Stimulated activated naive B cell treated with anti-CD40 and anti-IgM and Interleukin-4, amounts not matched to agents 10 μg/mL and 1 μg/mL and 100 μg/mL, for 72 hours (primary cell): Measurements from ENCODE around the gene TSSK2.
"Not testable (repeated sequence)": the region's sequence is repeated elsewhere in the genome, so short reads cannot be mapped to it uniquely, and the experiment has no call there.

Experiments
- ATAC-seq, 2 donors: fragments of 150-1000 bp; cut with Tn5 transposase; replicated peaks; 2 replicates each; pipeline ENCODE4 v1.10.0; 2021; ENCODE audit warnings: moderate library complexity in 1 of 2
- DNase-seq: peaks from one replicate; pipeline ENCODE4 v3.0.0; 2021
- H3K27ac Mint-ChIP-seq: one replicate; pipeline ENCODE4 v1.8.0; 2022; ENCODE audit warnings: mild to moderate bottlenecking, mixed read lengths
- H3K27me3 Mint-ChIP-seq, 2 donors: one replicate each; pipeline ENCODE4 v1.8.0; 2022; ENCODE audit warnings: mixed read lengths in 2 of 2
- H3K36me3 Mint-ChIP-seq, 2 donors: one replicate each; pipeline ENCODE4 v1.8.0; 2022; ENCODE audit warnings: mixed read lengths in 2 of 2, mild to moderate bottlenecking in 1 of 2
- H3K4me1 Mint-ChIP-seq, 2 donors: one replicate each; pipeline ENCODE4 v1.8.0; 2022; ENCODE audit warnings: mixed read lengths in 2 of 2, mild to moderate bottlenecking in 1 of 2
- H3K4me3 Mint-ChIP-seq, 2 donors: one replicate each; pipeline ENCODE4 v1.8.0; 2022; ENCODE audit warnings: mild to moderate bottlenecking in 2 of 2, mixed read lengths in 2 of 2, moderate library complexity in 1 of 2
- H3K9me3 Mint-ChIP-seq, 2 donors: one replicate each; pipeline ENCODE4 v1.8.0; 2022; ENCODE audit warnings: mixed read lengths in 2 of 2, mild to moderate bottlenecking in 1 of 2

The TSSK2 gene

DNA sequence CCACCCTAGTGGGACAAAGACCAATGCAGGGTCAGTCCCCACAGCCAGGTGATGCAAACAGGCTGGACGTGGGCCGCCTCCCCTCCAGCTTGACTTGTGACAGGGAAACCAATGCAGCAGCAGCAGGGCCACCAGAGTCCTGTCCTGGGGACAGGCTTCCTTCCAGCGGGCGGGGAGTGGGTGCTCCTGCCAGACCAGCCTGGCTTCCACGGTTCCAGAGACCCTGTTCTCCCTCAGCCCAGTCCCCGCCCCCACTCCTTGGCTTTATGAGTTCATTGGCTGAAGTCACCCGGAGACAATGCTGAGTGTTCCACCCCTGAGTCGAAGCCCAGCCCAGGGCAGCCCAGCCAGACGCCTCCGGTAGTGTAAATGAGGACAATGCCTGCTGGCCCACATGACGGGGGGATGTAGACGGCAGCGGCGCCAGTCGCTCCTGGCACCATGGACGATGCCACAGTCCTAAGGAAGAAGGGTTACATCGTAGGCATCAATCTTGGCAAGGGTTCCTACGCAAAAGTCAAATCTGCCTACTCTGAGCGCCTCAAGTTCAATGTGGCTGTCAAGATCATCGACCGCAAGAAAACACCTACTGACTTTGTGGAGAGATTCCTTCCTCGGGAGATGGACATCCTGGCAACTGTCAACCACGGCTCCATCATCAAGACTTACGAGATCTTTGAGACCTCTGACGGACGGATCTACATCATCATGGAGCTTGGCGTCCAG is at the start of gene TSSK2:
TSS of gene TSSK2 (plus strand) at position 350 of the 726 bp plus-strand sequence. CDS start at position 442, 92 bp downstream.
- Mint-ChIP-seq H3K4me1 (peaks cover 5 to 14% of the 10 kb centered on the region in 2 donors), H3K4me3 (no peak within 1 kb of the TSS), H3K36me3 (peaks cover 27 to 40% of the 10 kb centered on the region in 2 donors), H3K27me3 (no peaks in the 10 kb centered on the region), H3K27ac (no peak within 1 kb of the TSS), H3K9me3 (no peaks in the 10 kb centered on the region)
- ATAC-seq (no peak), DNase-seq (no peak)

DNA sequence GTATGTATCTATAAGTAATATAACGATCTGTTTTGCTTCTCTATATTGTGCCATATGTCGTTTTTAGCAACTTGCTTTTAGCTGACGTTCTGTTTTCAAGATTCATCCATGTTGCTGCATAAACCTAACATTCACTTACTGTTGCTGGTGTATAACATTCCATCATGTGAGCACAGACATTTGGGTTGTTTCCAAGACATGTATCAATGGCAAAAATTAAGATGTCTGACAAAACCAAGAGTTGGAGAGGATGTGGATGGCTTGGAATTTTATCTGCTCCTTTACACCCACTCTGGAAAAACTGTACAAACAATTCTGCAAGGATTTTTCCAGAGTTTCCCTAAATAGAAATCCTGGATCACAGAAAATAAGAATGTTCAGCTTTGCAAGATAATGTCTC is 49.8 kb upstream of the TSSK2 start:
- ATAC-seq (no peak), DNase-seq (no peak)
- Mint-ChIP-seq H3K36me3 (peaks cover 28 to 29% of the 10 kb centered on the region in 2 donors), H3K27me3 (no peaks in the 10 kb centered on the region), H3K4me3 (no peak overlapping the region), H3K27ac (peak overlapping the region; percentile 1), H3K9me3 (no peaks in the 10 kb centered on the region), H3K4me1 (peaks cover 19 to 29% of the 10 kb centered on the region in 2 donors)

DNA sequence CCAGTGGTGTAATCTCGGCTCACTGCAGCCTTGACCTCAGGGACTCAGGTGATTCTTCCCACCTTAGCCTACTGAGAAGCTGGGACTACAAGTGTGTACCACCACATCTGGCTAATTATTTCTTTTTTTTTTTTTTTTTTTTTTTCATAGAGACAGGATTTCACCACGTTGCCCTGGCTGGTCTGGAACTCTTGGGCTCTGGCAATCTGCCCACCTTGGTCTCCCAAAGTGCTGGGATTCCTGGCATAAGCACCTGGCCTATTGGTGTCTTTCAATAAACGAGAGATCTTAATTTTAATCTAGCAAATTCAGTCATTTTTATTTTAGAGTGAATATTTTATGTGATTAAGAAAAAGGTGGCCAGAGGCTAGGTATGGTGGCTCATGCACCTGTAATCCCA is 49.0 kb upstream of the TSSK2 start:
- Mint-ChIP-seq H3K27me3 (no peaks in the 10 kb centered on the region), H3K9me3 (no peaks in the 10 kb centered on the region), H3K4me1 (peaks cover 23 to 36% of the 10 kb centered on the region in 2 donors), H3K4me3 (no peak overlapping the region), H3K36me3 (peaks cover 28 to 34% of the 10 kb centered on the region in 2 donors), H3K27ac (no peak overlapping the region)
- ATAC-seq: no peak
- DNase-seq: no peak

DNA sequence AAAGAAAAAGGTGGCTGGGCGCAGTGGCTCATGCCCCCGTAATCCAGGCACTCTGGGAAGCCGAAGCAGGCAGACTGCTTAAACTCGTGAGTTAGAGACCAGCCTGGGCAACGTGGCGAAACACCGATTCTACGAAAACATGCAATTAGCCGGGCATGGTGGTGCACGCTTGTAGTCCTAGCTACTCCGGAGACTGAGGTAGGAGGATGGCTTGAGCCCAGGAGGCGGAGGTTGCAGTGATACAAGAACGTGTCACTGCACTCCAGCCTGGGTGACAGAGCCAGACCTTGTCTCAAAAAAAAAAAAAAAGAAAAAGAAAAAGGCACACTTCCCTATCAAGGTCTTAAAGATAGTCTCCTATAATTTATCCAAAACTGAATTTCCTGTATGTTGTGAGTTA is 48.3 kb upstream of the TSSK2 start:
- H3K27me3 Mint-ChIP-seq: no peaks in the 10 kb centered on the region
- no peaks in the 10 kb centered on the region for H3K9me3 Mint-ChIP-seq
- H3K4me3 Mint-ChIP-seq: no peak overlapping the region
- H3K27ac Mint-ChIP-seq: no peak overlapping the region
- peaks cover 23 to 39% of the 10 kb centered on the region in 2 donors for H3K4me1 Mint-ChIP-seq
- ATAC-seq: no peak
- no peak for DNase-seq
- H3K36me3 Mint-ChIP-seq: peaks cover 28 to 34% of the 10 kb centered on the region in 2 donors

DNA sequence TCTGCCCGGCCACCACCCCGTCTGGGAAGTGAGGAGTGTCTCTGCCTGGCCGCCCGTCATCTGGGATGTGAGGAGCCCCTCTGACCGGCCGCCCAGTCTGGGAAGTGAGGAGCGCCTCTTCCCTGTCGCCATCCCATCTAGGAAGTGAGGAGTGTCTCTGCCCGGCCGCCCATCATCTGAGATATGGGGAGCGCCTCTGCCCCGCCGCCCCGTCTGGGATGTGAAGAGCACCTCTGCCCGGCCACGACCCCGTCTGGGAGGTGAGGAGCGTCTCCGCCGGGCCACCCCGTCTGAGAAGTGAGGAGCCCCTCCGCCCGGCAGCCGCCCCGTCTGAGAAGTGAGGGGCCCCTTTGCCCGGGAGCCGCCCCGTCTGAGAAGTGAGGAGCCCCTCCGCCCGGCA is 47.0 kb upstream of the TSSK2 start:
- not testable (repeated sequence) for H3K27me3 Mint-ChIP-seq, H3K9me3 Mint-ChIP-seq, ATAC-seq, DNase-seq, H3K4me3 Mint-ChIP-seq, H3K27ac Mint-ChIP-seq
- Mint-ChIP-seq H3K36me3 (peaks cover 39 to 43% of the 10 kb centered on the region in 2 donors), H3K4me1 (peaks cover 23 to 45% of the 10 kb centered on the region in 2 donors)

DNA sequence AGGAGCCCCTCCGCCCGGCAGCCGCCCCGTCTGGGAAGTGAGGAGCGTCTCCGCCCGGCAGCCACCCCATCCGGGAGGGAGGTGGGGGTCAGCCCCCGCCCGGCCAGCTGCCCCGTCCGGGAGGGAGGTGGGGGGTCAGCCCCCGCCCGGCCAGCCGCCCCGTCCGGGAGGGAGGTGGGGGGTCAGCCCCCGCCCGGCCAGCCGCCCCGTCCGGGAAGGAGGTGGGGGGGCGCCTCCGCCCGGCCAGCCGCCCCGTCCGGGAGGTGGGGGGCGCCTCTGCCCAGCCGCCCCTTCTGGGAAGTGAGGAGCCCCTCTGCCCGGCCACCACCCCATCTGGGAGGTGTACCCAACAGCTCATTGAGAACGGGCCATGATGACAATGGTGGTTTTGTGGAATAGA is 46.5 kb upstream of the TSSK2 start:
- not testable (repeated sequence) for H3K4me3 Mint-ChIP-seq, H3K9me3 Mint-ChIP-seq, ATAC-seq, H3K27ac Mint-ChIP-seq, DNase-seq, H3K27me3 Mint-ChIP-seq
- Mint-ChIP-seq H3K36me3 (peaks cover 40 to 46% of the 10 kb centered on the region in 2 donors), H3K4me1 (peaks cover 22 to 46% of the 10 kb centered on the region in 2 donors)

DNA sequence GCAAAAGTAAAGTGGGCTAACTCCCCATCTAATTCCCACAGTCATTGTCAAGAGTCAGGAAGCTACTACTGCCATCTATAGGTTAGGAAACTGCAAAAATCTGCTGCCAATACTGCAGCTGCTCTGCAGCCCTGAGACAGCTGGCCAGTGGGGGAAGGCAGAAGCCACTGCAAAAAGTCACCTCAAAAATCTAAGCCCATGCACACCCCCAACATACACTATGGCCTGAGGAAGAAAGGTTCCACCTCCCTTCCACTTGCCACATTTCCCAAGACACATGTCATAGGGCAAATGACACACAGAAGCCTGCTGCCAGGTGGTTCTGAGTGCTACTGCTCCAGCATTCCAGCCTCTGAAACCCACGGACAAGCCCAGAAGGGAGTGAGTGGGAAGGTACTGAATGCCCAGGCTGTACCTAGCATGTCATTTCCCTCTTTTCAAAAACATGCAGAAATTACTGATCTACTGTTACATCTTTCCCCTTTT is 45.8 kb upstream of the TSSK2 start:
- H3K4me3 Mint-ChIP-seq: peak overlapping the region in 1 of 2 donors; percentile 2
- ATAC-seq (peak; percentile 42 to 48), DNase-seq (no peak)
- no peaks in the 10 kb centered on the region for H3K9me3 Mint-ChIP-seq
- H3K27me3 Mint-ChIP-seq: no peaks in the 10 kb centered on the region
- H3K4me1 Mint-ChIP-seq: peaks cover 22 to 45% of the 10 kb centered on the region in 2 donors
- peaks cover 35 to 46% of the 10 kb centered on the region in 2 donors for H3K36me3 Mint-ChIP-seq
- H3K27ac Mint-ChIP-seq: no peak overlapping the region

DNA sequence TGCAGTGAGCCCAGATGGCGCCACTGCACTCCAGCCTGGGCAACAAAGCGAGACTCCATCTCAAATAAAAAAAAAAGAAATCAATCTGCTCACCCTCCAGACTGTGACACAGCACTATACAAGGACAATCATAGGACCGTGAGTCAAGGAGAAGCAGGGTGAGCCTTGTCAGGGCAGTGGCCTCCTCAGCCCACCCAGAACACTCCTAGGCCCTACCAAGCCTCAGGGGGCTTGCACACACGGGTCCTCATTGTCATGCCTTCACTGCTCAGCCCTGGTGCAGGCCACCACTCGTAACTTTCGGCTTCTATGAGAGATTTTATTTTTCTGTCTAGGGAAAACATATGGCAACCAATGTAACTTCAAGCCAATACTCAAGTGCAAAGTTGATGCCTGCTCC is 44.7 kb upstream of the TSSK2 start:
- Mint-ChIP-seq H3K4me1 (peaks cover 19 to 33% of the 10 kb centered on the region in 2 donors), H3K36me3 (peaks cover 28 to 34% of the 10 kb centered on the region in 2 donors), H3K4me3 (no peak overlapping the region), H3K9me3 (no peaks in the 10 kb centered on the region), H3K27me3 (no peaks in the 10 kb centered on the region), H3K27ac (no peak overlapping the region)
- no peak for ATAC-seq
- no peak for DNase-seq

DNA sequence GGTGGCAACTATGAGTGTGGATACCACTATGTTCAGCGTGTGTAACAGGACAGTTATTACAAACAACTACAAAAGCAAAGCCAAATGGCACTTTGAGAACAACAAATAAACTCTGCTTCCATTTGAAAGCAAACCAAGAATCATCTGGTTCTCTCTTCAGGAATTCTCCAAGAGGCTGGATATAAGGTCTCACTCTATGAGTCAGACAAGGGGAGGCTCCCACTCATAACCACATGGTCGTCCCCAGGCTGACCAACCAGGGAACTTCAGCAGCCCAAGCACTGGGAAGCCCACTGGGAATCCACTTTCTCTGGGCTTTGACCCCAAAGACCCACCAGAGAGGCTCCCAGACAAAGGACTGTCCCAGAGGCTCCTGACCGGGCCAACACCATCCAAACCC is 44.2 kb upstream of the TSSK2 start:
- H3K4me1 Mint-ChIP-seq: peaks cover 19 to 33% of the 10 kb centered on the region in 2 donors
- ATAC-seq: no peak

DNA sequence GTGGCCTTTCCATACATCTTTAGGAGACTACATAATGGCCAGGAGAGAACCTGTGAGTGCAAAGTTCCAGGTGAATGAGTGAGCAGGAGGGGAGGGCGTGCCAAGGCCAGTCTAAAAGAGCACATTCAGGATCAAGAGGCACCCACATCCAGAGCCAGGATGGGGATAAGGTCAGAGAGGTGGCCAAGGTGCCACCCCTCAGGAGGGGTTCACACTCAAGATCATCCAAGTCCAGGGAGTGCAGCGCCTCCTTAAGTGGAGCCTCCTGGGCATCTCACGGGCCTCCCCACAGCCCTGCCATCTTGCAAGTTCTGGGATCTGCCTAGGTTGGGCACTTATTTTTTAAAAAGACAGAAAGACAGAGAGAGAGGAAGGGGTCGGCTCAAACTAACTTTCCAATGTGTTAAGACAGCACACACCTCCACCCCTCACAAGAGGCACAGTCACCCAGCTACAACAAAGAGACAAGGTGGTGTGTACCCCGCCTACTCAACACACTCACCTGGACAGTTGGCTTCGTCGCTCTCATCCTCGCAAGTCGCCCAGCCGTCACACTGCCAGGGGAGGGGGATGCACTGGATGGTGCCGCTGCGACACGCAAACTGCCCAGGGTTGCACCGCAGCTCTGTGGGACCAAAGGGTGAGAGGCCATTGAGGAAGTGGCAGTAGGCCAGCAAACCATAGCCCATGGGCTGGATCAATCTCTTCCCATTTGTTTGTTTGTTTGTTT is 42.1 kb upstream of the TSSK2 start:
- Mint-ChIP-seq H3K9me3 (no peaks in the 10 kb centered on the region), H3K27ac (no peak overlapping the region), H3K27me3 (no peaks in the 10 kb centered on the region), H3K4me3 (no peak overlapping the region), H3K36me3 (peaks cover 24 to 34% of the 10 kb centered on the region in 2 donors), H3K4me1 (peaks cover 20 to 45% of the 10 kb centered on the region in 2 donors)
- ATAC-seq (no peak), DNase-seq (no peak)

More for the DNA sequence above, 44.2 kb upstream of the TSSK2 start:
- Mint-ChIP-seq H3K27me3 (no peaks in the 10 kb centered on the region), H3K4me3 (no peak overlapping the region), H3K27ac (no peak overlapping the region), H3K9me3 (no peaks in the 10 kb centered on the region), H3K36me3 (peaks cover 29 to 39% of the 10 kb centered on the region in 2 donors)
- no peak for DNase-seq

DNA sequence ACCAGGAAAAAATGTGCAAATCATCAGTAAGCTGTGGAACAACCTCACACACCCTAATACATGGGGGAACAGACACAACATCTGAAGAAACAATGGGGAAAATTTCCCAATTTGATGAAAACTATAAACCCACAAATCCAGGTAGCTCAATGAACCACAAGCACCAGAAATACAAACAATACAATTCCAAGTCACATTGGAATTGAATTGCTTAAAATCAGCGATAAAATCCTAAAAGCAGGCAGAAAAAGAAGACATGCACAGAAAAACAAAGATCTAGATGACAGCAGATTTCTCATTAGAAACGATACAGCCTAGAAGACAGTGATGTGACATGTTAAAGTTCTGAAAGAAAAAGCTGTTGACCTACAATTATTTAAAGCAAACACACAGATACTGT is 40.9 kb upstream of the TSSK2 start:
- Mint-ChIP-seq H3K9me3 (no peaks in the 10 kb centered on the region), H3K27ac (no peak overlapping the region), H3K36me3 (peaks cover 19 to 33% of the 10 kb centered on the region in 2 donors), H3K4me1 (peaks cover 14 to 40% of the 10 kb centered on the region in 2 donors), H3K4me3 (no peak overlapping the region), H3K27me3 (no peaks in the 10 kb centered on the region)
- ATAC-seq (no peak), DNase-seq (no peak)

DNA sequence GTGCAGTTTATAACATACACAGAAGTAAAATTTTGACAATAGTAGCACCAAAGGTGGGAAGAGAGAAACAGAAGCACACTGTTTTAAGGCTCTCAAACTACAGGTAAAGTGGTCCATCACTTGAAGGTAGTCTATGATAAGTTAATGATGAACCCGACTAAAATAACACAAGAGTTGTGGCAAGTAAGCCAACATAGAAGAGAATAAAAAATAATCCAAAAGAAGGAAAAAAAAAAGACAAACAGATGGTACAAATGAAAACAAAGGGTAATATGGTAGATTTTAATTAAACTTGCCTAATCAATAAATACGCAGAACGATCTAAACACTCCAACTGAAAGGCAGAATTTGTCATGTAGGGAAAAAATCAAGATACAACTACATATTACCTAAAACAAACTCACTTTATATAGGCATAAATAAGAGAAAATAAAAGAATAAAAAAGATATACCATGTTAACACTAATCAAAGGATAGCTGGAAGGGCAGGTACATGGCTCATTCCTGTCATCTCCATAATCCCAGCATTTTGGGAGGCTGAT is 40.5 kb upstream of the TSSK2 start:
- DNase-seq (no peak), ATAC-seq (no peak)
- Mint-ChIP-seq H3K27me3 (no peaks in the 10 kb centered on the region), H3K27ac (no peak overlapping the region), H3K4me1 (peaks cover 9 to 36% of the 10 kb centered on the region in 2 donors), H3K9me3 (no peaks in the 10 kb centered on the region), H3K4me3 (no peak overlapping the region), H3K36me3 (peaks cover 18 to 32% of the 10 kb centered on the region in 2 donors)

DNA sequence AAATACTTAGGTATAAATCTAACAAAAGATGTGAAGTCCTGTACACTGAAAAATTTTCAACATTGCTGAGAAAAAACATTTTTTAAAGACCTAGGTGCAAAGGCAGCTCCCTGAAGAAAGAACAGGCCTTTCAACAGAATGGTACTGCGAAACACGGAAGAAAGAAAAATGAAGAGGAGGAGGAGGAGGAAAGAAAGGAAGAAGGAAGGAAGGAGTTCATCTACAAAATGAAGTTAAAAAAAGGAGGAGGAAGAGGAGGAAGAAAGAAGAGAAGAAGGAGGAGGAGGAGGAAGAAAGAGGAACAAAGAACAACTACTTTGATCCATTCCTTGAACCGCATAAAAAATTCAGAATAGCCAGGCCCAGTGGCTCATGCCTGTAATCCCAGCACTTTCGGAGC is 38.4 kb upstream of the TSSK2 start:
- Mint-ChIP-seq H3K4me1 (peaks cover 8 to 22% of the 10 kb centered on the region in 2 donors), H3K4me3 (no peak overlapping the region), H3K36me3 (peaks cover 18 to 31% of the 10 kb centered on the region in 2 donors), H3K9me3 (no peaks in the 10 kb centered on the region), H3K27ac (no peak overlapping the region), H3K27me3 (no peaks in the 10 kb centered on the region)
- no peak for ATAC-seq
- no peak for DNase-seq

DNA sequence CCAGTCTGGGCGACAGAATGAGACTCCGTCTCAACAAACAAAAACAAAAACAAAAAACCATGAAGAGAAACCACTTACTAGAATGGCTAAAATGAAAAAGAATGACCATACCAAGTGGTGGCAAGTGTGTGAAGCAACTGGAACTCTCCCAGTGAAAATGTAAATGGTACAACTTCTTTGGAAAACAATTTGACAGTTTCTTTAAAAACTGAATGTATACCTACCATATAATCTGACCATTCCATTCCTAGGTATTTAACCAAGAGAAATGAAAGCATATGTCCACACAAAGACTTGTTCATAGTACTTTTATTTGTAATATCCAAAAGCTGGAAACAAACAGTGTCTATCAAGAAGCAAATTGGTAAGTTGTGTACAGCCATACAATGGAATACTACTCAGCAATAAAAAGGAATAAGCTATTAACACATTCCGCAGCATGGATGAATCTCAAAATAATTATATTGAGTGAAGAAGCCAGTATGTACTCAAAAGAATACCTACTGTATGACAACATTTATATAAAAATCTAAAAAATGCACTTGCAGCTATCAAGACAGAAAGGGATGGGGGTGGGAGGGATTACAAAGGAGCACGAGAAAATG is 36.6 kb upstream of the TSSK2 start:
- ATAC-seq: no peak
- peaks cover 8 to 29% of the 10 kb centered on the region in 2 donors for H3K4me1 Mint-ChIP-seq
- H3K27me3 Mint-ChIP-seq: no peaks in the 10 kb centered on the region
- H3K36me3 Mint-ChIP-seq: peaks cover 7 to 29% of the 10 kb centered on the region in 2 donors
- no peak overlapping the region for H3K4me3 Mint-ChIP-seq
- no peak for DNase-seq
- no peaks in the 10 kb centered on the region for H3K9me3 Mint-ChIP-seq
- no peak overlapping the region for H3K27ac Mint-ChIP-seq
